Retinal pigment epithelial cell (primary cell): ENCODE data around the gene CEP95.
"Not testable (repeated sequence)": the region's sequence is repeated elsewhere in the genome, so short reads cannot be mapped to it uniquely, and the experiment has no call there.

Experiments
- DNase-seq: peaks from one replicate; pipeline ENCODE4 v3.0.0-alpha.2; 2010; ENCODE audit warnings: low read depth
- H3K4me3 ChIP-seq: 2 replicates; pipeline ENCODE4 v1.5.1; 2011; ENCODE audit warnings: mild to moderate bottlenecking, low read length, control low read depth, moderate library complexity
- CTCF ChIP-seq: conservative IDR thresholded peaks from 2 replicates; pipeline ENCODE4 v1.5.1; 2011; ENCODE audit warnings: low read depth, low read length, control low read depth, inconsistent platforms

CEP95 gene

GRCh38 chr17:64571746-64572145, 65.0 kb downstream of the CEP95 start:
- H3K4me3 ChIP-seq: no peak overlapping the region
- TF ChIP-seq CTCF: no peak
- no peak for DNase-seq

- no peak for TF ChIP-seq CTCF
- H3K4me3 ChIP-seq: no peak overlapping the region
- no peak for DNase-seq
Measured at GRCh38 chr17:64572682-64573154, 65.9 kb downstream of the CEP95 start.

- TF ChIP-seq CTCF: no peak
- DNase-seq: no peak
- no peak overlapping the region for H3K4me3 ChIP-seq
Measured at GRCh38 chr17:64573214-64573613, 66.4 kb downstream of the CEP95 start.

GRCh38 chr17:64574646-64575045, 67.9 kb downstream of the CEP95 start:
- DNase-seq: no peak
- TF ChIP-seq CTCF: no peak

DNA sequence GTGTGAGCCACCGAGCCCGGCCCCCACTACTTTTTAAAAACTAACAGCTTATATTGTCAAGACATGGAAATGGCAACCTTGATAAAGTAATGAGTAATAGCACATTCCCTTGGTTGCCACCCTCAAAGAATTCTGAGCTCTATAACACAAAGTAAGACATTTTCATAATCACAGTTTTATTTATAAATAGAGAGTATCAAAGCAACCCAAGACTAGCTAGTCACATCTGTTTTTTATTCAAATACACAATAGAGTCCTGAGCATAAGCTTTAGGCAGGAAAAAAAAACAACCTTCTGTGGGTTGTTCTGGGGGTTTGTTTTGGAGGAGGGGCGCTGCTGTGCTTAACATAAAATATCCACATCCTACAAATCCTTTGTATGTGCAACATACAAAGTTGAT, 68.7 kb downstream of the CEP95 start:
- no peak for TF ChIP-seq CTCF
- DNase-seq: no peak
- H3K4me3 ChIP-seq: no peak overlapping the region

More at GRCh38 chr17:64574646-64575045, 67.9 kb downstream of the CEP95 start:
- H3K4me3 ChIP-seq: no peak overlapping the region

DNA sequence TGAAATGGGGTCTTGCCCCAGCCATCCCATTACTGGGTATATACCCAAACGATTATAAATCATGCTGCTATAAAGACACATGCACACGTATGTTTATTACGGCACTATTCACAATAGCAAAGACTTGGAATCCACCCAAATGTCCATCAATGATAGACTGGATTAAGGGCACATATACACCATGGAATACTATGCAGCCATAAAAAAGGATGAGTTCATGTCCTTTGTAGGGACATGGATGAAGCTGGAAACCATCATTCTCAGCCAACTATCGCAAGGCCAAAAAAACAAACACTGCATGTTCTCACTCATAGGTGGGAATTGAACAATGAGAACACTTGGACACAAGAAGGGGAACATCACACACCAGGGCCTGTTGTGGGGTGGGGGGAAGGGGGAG, 70.2 kb downstream of the CEP95 start:
- not testable (repeated sequence) for DNase-seq, H3K4me3 ChIP-seq

GRCh38 chr17:64579917-64580316, 73.1 kb downstream of the CEP95 start:
- DNase-seq: no peak
- no peak overlapping the region for H3K4me3 ChIP-seq
- TF ChIP-seq CTCF: no peak
